ENCODE data around the gene LARP1.

- TF ChIP-seq CTCF (IDR thresholded peaks at IDR 0.05) (no peak), CHD2 (IDR thresholded peaks at IDR 0.05; ENCODE audit: low read length, partially characterized antibody) (no peak), RAD21 (conservative IDR thresholded peaks at IDR 0.05 in 1 of 2, IDR thresholded peaks at IDR 0.05 in 1 of 2) (no peak), BCL3 (IDR thresholded peaks at IDR 0.05) (no peak), EP300 (IDR thresholded peaks at IDR 0.05) (no peak), POLR2A (IDR thresholded peaks at IDR 0.05; ENCODE audit: low read length) (no peak), HOXA7 (CRISPR knock-in tag; IDR thresholded peaks at IDR 0.05) (no peak), RFX5 (IDR thresholded peaks at IDR 0.05) (no peak), HDAC2 (IDR thresholded peaks at IDR 0.05) (no peak), ZNF302 (CRISPR knock-in tag; IDR thresholded peaks at IDR 0.05) (no peak), KDM1A (IDR thresholded peaks at IDR 0.05; ENCODE audit: low read depth) (no peak), CBX8 (IDR thresholded peaks at IDR 0.05) (no peak)
Observed at GRCh38 chr5:154782812-154783592, 27.8 kb downstream of the LARP1 start.

Measured in A549 (cell line).